Activated T-cell treated with anti-CD3 and anti-CD28 coated beads, Interleukin-2, amount 50 U/mL, for 4 hours (primary cell): ENCODE data around the gene SCN1B. TPM values are rescaled to one million over a fixed set of nuclear protein-coding genes. Genes with fewer than 3 reads are reported as not detected.
A peak's percentile ranks its signal among the peaks of the same experiment; 100 is the strongest.

ENCODE experiments used
- ATAC-seq, 2 donors: fragments of 200-7000 bp; cut with Tn5 transposase; one replicate each; pipeline ENCODE4 v1.10.0; 2021
- DNase-seq: peaks from one replicate; pipeline ENCODE4 v3.0.0-alpha.2; 2020
- H3K27me3 Mint-ChIP-seq: one replicate; pipeline ENCODE4 v1.8.0; 2021; ENCODE audit warnings: low read depth, mixed read lengths
- H3K36me3 Mint-ChIP-seq: one replicate; pipeline ENCODE4 v1.8.0; 2022; ENCODE audit warnings: mixed read lengths; ENCODE audit not compliant: insufficient read depth
- H3K4me1 Mint-ChIP-seq: one replicate; pipeline ENCODE4 v1.8.0; 2021; ENCODE audit warnings: low read depth, mixed read lengths
- H3K4me3 Mint-ChIP-seq: one replicate; pipeline ENCODE4 v1.8.0; 2021; ENCODE audit warnings: mild to moderate bottlenecking, moderate library complexity, mixed read lengths
- H3K9me3 Mint-ChIP-seq: one replicate; pipeline ENCODE4 v1.8.0; 2021; ENCODE audit warnings: mixed read lengths
- total RNA-seq, 3 donors: library from RNA; stranded (reverse); gene quantifications; one replicate each; pipeline ENCODE4 v1.2.1, GENCODE V29; 2021

SCN1B gene
- total RNA-seq, 3 donors from 2014 or later = 1.1 to 2.3 (median 1.2) TPM

GRCh38 chr19:35059006-35059798, 28.9 kb downstream of the SCN1B start:
- ATAC-seq = no peak
- Mint-ChIP-seq H3K27me3 (peaks cover 5% of the 10 kb centered on the region), H3K4me3 (no peak overlapping the region), H3K9me3 (no peaks in the 10 kb centered on the region), H3K4me1 (peaks cover 8% of the 10 kb centered on the region), H3K36me3 (no peaks in the 10 kb centered on the region)
- DNase-seq = no peak

- ATAC-seq (no peak), DNase-seq (no peak)
- Mint-ChIP-seq H3K36me3 (no peaks in the 10 kb centered on the region), H3K27me3 (peaks cover 5% of the 10 kb centered on the region), H3K9me3 (no peaks in the 10 kb centered on the region), H3K4me1 (peaks cover 8% of the 10 kb centered on the region), H3K4me3 (no peak overlapping the region)
These were observed 29.5 kb downstream of the SCN1B start for GRCh38 chr19:35059799-35060091.

GRCh38 chr19:35060160-35060855, 30.0 kb downstream of the SCN1B start:
- peaks cover 5% of the 10 kb centered on the region for H3K27me3 Mint-ChIP-seq
- no peaks in the 10 kb centered on the region for H3K9me3 Mint-ChIP-seq
- H3K4me1 Mint-ChIP-seq = peaks cover 8% of the 10 kb centered on the region
- no peak overlapping the region for H3K4me3 Mint-ChIP-seq
- no peak for ATAC-seq
- H3K36me3 Mint-ChIP-seq = no peaks in the 10 kb centered on the region
- no peak for DNase-seq

GRCh38 chr19:35061583-35062373, 31.5 kb downstream of the SCN1B start:
- Mint-ChIP-seq H3K9me3 (peaks cover 3% of the 10 kb centered on the region), H3K4me3 (no peak overlapping the region), H3K4me1 (peaks cover 11% of the 10 kb centered on the region), H3K27me3 (no peaks in the 10 kb centered on the region), H3K36me3 (no peaks in the 10 kb centered on the region)
- no peak for ATAC-seq
- no peak for DNase-seq

- Mint-ChIP-seq H3K27me3 (no peaks in the 10 kb centered on the region), H3K4me1 (peaks cover 15% of the 10 kb centered on the region), H3K4me3 (no peak overlapping the region), H3K36me3 (no peaks in the 10 kb centered on the region), H3K9me3 (peaks cover 3% of the 10 kb centered on the region)
- DNase-seq = no peak
- ATAC-seq = no peak
These were observed 32.7 kb downstream of the SCN1B start for GRCh38 chr19:35062942-35063341.

GRCh38 chr19:35063940-35064818, 33.9 kb downstream of the SCN1B start:
- H3K27me3 Mint-ChIP-seq = no peaks in the 10 kb centered on the region
- H3K4me3 Mint-ChIP-seq = no peak overlapping the region
- peaks cover 3% of the 10 kb centered on the region for H3K9me3 Mint-ChIP-seq
- H3K4me1 Mint-ChIP-seq = peaks cover 15% of the 10 kb centered on the region
- no peak for DNase-seq
- no peaks in the 10 kb centered on the region for H3K36me3 Mint-ChIP-seq
- ATAC-seq = peak; percentile 75 to 77

- no peak for DNase-seq
- no peaks in the 10 kb centered on the region for H3K36me3 Mint-ChIP-seq
- peaks cover 5% of the 10 kb centered on the region for H3K9me3 Mint-ChIP-seq
- ATAC-seq = no peak
- H3K4me1 Mint-ChIP-seq = peaks cover 15% of the 10 kb centered on the region
- no peak overlapping the region for H3K4me3 Mint-ChIP-seq
- H3K27me3 Mint-ChIP-seq = no peaks in the 10 kb centered on the region
These were observed 35.3 kb downstream of the SCN1B start for GRCh38 chr19:35065574-35065973.

GRCh38 chr19:35066121-35066520, 35.9 kb downstream of the SCN1B start:
- DNase-seq = no peak
- peaks cover 6% of the 10 kb centered on the region for H3K9me3 Mint-ChIP-seq
- H3K4me3 Mint-ChIP-seq = no peak overlapping the region
- no peak for ATAC-seq
- no peaks in the 10 kb centered on the region for H3K36me3 Mint-ChIP-seq
- no peaks in the 10 kb centered on the region for H3K27me3 Mint-ChIP-seq
- H3K4me1 Mint-ChIP-seq = peaks cover 15% of the 10 kb centered on the region

GRCh38 chr19:35066691-35067563, 36.7 kb downstream of the SCN1B start:
- ATAC-seq (peak; percentile 86 to 87), DNase-seq (peak; percentile 91)
- H3K4me1 Mint-ChIP-seq = peaks cover 15% of the 10 kb centered on the region
- peaks cover 6% of the 10 kb centered on the region for H3K9me3 Mint-ChIP-seq
- no peak overlapping the region for H3K4me3 Mint-ChIP-seq
- no peaks in the 10 kb centered on the region for H3K36me3 Mint-ChIP-seq
- no peaks in the 10 kb centered on the region for H3K27me3 Mint-ChIP-seq

GRCh38 chr19:35068941-35069634, 38.8 kb downstream of the SCN1B start:
- DNase-seq = no peak
- Mint-ChIP-seq H3K4me3 (no peak overlapping the region), H3K9me3 (peaks cover 6% of the 10 kb centered on the region), H3K4me1 (peaks cover 7% of the 10 kb centered on the region), H3K27me3 (no peaks in the 10 kb centered on the region), H3K36me3 (no peaks in the 10 kb centered on the region)
- no peak for ATAC-seq

GRCh38 chr19:35069696-35070095, 39.4 kb downstream of the SCN1B start:
- no peak overlapping the region for H3K4me3 Mint-ChIP-seq
- peaks cover 7% of the 10 kb centered on the region for H3K4me1 Mint-ChIP-seq
- ATAC-seq = no peak
- no peaks in the 10 kb centered on the region for H3K36me3 Mint-ChIP-seq
- no peak for DNase-seq
- H3K27me3 Mint-ChIP-seq = no peaks in the 10 kb centered on the region
- peaks cover 6% of the 10 kb centered on the region for H3K9me3 Mint-ChIP-seq

GRCh38 chr19:35070471-35070870, 40.2 kb downstream of the SCN1B start:
- Mint-ChIP-seq H3K4me1 (peaks cover 9% of the 10 kb centered on the region), H3K27me3 (peaks cover 2% of the 10 kb centered on the region), H3K4me3 (no peak overlapping the region), H3K36me3 (no peaks in the 10 kb centered on the region), H3K9me3 (peaks cover 6% of the 10 kb centered on the region)
- DNase-seq (no peak), ATAC-seq (no peak)

GRCh38 chr19:35073516-35073915, 43.2 kb downstream of the SCN1B start:
- ATAC-seq (no peak), DNase-seq (no peak)
- H3K9me3 Mint-ChIP-seq = peaks cover 3% of the 10 kb centered on the region
- H3K27me3 Mint-ChIP-seq = peaks cover 9% of the 10 kb centered on the region
- peaks cover 2% of the 10 kb centered on the region for H3K4me1 Mint-ChIP-seq
- no peaks in the 10 kb centered on the region for H3K36me3 Mint-ChIP-seq
- no peak overlapping the region for H3K4me3 Mint-ChIP-seq
